ENCODE data around the gene IDI1.

- TF ChIP-seq EZH2phosphoT487 (IDR thresholded peaks at IDR 0.05; ENCODE audit: insufficient read depth, low read depth) (no peak), EZH2 (IDR thresholded peaks at IDR 0.05; ENCODE audit: insufficient read depth, poor library complexity, severe bottlenecking) (no peak)
These were observed 28.5 kb downstream of the IDI1 start for GRCh38 chr10:1020460-1020859.
